GM19467 (cell line): Measurements from ENCODE around the gene CCDC137.

Source experiments
- ATAC-seq: cut with Tn5 transposase; IDR thresholded peaks from one replicate; pipeline ENCODE4 v1.9.1; 2021; ENCODE audit warnings: mild to moderate bottlenecking, moderate library complexity; ENCODE audit not compliant: unreplicated experiment

Gene CCDC137

GRCh38 chr17:81714412-81715106, 48.0 kb downstream of the CCDC137 start:
- no peak for ATAC-seq

- ATAC-seq: no peak
Observed at GRCh38 chr17:81715107-81715871, 48.8 kb downstream of the CCDC137 start.

GRCh38 chr17:81715872-81716673, 49.5 kb downstream of the CCDC137 start:
- ATAC-seq: no peak

- no peak for ATAC-seq
Observed at GRCh38 chr17:81716674-81716996, 50.1 kb downstream of the CCDC137 start.

GRCh38 chr17:81717049-81717765, 50.7 kb downstream of the CCDC137 start:
- ATAC-seq: no peak

GRCh38 chr17:81717766-81718089, 51.2 kb downstream of the CCDC137 start:
- no peak for ATAC-seq

- ATAC-seq: no peak
Observed at GRCh38 chr17:81719410-81720266, 53.1 kb downstream of the CCDC137 start.

- ATAC-seq: no peak
Observed at GRCh38 chr17:81720267-81721071, 53.9 kb downstream of the CCDC137 start.

GRCh38 chr17:81722184-81723120, 55.9 kb downstream of the CCDC137 start:
- ATAC-seq: no peak
